GM15510 (cell line): ENCODE data around the gene LTB4R2.

Experiments
- POLR2A ChIP-seq: IDR thresholded peaks from 3 replicates; pipeline ENCODE4 v1.6.1; 2011; ENCODE audit warnings: borderline replicate concordance; ENCODE audit not compliant: insufficient read length; ENCODE audit errors: extremely low read depth

LTB4R2 gene, protein sequence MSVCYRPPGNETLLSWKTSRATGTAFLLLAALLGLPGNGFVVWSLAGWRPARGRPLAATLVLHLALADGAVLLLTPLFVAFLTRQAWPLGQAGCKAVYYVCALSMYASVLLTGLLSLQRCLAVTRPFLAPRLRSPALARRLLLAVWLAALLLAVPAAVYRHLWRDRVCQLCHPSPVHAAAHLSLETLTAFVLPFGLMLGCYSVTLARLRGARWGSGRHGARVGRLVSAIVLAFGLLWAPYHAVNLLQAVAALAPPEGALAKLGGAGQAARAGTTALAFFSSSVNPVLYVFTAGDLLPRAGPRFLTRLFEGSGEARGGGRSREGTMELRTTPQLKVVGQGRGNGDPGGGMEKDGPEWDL

DNA sequence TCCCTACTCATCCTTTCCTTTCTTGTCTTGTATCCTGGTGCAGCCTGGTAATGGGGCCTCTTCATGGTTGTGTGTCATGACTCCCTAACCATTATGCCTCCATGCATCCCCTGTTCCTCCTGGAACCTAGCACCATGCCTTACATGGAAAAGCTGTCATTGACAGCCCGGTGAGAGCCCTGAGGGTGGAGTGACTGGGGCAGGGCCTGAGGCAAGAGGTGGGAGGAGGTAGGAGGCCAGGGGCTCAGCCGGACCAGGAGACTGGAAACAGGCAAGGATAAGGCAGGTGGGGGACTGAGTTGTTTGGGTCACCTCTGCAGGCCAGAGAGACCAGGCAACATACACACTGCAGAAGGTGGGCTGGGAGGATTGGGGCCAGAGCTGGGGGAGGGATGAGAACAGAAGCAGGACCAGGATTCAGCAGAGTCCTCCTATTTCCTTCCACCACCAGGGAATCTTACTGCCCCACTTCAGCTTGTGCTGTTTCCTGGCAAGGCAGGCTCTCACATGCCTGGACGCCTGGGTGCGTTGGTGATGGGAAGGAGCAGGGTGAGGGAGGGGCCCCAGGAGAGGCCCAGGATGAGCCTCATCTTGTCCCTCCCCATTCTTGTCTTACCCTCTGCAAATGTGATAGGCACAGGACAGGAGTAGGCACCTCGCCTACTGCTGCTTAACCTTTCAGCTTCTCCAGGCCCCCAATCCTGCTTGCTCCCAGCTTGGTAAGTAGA, at the start of gene LTB4R2:
Gene LTB4R2 (plus strand): TSS at position 603 of the 727 bp plus-strand sequence. CDS start 525 bp downstream, outside the sequence.
- no peak for TF ChIP-seq POLR2A

DNA sequence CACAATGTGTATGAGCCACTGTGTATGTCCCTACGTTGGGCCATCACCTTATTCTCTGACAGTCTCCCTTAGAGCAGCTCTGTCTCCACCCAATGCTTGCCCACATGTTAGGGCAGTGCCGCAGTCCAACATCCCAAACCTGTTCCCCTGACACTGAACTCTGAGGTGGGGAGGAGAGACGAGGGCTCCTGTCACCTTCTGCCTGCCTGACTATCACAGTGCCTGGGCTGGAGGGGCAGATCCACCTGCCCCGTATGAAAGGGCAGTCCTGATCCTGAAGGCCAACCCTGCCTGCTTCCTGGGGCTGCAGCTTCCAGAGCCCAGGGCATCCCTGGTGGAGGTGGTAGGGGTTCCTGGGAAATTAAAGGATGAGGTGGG, 49.2 kb upstream of the LTB4R2 start:
- TF ChIP-seq POLR2A: no peak

DNA sequence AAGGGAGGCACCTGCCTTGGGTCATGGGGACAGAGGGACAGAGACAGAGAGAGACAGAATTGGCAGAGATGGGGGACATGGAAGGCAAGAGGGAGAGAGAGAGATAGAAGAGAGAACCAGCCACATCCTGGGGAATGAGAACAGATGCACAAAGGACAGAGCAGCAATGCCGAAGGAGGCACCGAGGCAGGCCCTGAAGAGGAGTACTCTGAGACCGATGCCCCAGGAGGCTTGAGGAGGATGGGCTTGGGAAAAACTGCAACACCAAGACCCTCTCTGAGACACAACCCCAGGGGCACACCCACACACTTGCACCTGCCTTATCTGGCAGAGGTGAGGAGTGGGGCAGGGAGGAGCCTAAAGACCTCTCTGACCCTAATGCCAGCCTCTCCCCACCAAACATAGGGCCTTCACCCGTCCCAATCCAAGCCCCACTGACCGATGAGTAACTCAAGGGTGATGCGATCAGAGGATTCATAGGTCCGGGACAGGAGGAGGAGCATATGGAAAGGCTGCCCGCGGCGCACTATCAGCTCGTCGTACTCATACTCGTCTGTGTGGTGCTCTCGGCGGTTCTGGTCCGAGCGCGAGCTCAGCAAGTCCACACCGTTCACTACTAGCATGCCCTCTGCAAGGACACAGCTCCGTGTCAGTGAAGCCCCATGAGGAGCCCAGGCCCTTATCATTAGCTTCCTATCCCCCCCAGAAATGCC, 48.5 kb upstream of the LTB4R2 start:
- TF ChIP-seq POLR2A: no peak

DNA sequence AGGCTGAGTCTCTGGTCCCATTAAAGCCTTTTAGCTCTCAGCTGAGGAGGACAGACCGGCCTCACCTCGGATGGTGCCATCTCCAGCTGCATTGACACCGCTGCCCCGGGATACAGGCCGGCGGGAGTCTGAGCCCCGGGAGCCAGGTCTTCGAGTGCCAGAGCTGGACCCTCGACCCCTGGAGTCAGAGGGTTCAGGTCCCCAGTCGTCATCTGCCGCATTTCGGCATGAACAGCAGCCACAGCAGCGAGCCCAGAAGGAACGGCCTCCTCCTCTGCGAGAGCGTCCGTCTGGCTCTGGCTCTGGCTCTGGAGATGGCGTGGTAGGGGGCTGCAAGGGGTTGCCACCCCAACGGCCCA, 48.0 kb upstream of the LTB4R2 start:
- TF ChIP-seq POLR2A: no peak

DNA sequence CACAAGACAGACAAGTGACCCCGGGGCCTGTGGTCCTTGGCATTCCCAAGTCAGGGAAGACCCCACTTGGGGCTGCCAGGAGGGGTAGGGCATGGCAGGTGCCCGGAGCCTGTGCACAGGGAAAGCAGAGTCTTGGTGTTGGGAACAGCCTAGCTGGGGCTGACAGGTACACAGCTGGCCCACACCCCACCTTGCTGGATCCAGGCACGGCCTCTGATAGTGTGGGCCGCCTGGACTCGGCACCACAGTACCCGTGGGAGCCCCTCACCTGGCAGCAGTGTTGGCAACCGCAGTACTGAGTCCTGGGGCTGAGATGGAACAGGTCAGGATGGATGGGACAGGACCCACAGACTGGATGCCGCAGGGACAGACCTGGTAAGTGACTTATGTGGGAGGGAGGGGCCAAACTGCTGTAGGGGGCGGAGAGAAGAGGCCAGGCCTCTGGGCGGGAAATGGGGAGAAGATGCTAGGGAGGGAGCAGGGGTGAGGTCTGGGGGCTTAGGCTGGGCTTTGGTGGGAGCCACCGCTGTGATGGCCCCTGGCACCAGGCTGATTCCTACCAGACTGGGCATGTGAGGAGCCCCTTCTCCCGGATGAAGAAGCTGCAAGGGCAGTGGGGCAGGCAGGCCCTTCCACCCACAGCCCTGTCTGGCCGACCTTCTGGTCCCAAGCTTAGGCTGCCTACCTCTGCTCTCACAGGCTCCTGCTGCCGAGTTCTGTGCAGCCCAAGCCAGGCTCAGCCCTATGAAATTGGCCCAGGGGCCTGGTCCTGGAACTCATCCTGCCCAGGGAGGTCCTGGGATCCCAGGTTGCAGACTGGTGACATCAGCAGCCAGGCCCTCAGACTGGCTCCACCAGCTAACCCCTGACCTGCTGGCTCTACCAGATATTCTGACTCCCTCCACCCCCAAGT, 46.9 kb upstream of the LTB4R2 start, which contains the start of gene TGM1:
Gene TGM1 (minus strand): TSS at position 357 of the 913 bp plus-strand sequence. CDS start 825 bp downstream, outside the sequence.
- TF ChIP-seq POLR2A: no peak

DNA sequence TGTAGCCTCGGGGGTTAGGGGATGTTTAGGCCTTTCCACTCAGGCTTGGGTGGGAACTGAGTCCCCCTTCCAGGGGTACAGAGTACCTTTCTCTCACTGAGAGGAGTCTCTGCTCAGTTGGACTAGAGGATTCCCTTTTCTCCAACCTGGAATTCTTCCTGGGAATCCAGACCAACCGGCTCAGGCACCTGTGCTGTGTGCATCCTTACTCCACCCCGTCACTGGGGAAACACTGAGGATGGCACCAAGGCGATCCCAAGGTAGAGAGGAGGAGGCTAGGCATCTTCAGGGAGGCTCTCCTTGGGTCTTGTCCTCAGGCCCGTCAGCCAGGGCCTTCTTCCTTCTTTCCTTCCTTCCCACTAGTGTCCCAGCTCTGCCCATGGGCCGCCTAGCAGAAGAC, 46.1 kb upstream of the LTB4R2 start:
- no peak for TF ChIP-seq POLR2A

DNA sequence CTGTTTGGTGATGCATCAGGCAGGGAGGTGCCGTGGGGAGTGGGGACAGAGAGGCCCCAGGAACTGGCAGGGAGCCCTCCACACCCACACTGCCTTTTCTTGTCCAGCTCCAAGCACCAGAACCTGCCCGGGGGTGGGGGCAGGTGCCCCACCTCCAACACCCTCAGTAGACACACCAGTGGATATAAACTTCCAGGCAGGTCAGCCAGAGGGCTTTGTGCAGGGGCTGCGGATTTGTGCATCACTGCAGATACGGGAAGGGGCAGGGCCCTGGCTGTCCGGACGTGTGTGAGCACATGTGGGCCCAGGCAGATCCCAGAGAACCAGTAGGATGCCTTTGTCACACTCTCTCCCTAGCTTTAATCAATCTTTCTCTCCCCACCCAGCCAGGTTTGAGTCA, 45.6 kb upstream of the LTB4R2 start:
- no peak for TF ChIP-seq POLR2A

DNA sequence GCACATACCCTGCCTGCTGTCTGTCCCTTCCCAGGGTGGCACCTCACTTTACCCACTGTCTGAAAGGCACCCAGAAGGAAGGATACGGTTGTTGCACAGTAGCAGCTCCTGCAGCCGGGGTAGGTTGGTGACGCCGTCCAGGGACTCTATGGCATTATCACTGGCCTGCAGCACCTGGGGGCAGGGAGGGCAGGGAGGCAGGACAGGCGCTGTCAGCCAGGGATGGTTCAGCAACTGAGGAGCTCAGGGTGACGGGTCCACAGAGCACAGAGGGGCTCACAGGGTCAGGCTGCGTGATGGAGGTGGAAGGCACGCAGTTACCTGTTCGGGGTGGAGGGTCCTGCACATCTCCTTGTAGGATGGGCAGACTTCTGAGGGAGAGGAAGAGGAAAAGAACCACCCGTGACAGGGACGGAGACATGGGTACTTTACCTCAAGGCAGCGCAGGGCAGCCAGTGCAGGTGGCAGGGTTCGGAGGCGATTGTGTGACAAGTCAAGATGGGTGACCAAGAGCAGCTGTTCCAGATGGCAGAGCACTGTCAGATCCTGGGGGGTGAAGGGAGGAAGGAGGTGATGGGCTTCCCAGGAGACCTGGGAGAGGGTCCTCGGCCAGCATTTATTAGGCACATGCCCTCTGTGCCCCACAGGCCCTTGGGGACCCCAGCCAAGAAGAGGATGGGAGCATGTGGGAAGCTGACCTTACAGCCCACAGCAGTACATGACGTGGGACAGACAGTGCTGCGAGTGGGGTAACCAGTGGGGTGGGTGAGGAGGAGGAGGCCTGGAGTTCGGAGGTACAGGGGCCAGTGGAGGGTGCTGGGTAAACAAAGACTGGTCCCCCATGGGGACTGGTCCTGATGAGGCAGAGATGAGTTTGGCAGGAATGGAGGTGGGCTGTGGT, 43.3 kb upstream of the LTB4R2 start:
- no peak for TF ChIP-seq POLR2A

DNA sequence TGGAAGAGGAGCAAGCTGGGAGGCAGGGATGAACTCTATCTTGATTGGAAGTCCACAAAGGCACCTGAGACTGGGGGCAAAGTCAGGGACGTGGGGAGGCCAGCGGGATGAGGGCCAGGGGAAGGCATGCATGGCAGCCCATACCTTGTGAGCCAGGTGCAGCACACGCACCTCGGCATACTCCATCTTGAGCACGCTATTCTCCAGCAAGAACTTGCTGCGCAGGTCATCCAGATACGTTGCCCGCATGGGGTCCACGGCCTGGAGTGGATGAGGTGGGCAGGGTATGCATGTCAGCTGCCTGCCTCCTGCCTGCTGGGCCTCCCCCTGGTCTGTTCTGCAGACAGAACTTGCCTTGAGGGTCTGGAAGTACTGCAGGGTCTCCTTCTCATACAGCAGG, 42.4 kb upstream of the LTB4R2 start:
- TF ChIP-seq POLR2A: no peak

DNA sequence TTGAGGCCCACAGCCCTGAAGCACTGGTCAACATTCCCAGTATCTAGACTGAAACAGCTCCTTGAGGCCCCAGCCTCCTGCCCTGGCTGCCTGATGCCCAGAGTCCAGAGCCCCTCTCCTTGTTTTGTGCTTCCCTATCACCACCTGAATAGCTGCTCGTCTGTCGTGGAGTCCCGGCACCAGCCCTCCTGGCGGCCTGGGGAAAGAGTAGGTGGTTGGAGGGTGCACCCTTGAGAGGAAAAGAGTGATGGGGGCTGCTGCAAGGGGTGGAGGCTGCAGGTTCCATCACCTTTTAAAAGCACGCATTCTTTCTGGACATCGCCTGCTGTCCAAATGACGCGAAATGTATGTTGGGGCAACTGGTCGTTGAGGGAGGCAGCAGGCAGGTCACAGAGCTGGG, 41.7 kb upstream of the LTB4R2 start:
- TF ChIP-seq POLR2A: no peak

DNA sequence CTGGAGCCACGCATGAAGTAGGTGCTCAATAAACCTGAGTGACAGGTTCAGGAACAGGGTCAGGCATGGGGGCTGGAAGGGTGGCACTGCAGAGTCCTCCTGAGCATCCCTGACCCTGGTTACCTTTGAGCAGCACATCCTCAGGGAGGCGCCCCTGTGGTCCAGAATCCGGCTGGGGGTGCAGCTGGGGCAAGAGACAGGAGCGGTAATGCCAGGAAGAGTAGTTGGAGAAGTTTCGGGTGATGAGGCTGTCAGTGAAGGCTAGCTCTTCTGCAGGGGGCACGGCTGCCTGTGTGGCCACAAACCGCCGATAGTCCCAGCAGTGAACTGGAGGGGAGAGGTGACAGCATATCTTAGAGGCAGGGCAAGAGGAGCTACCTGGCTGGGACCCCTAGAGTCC, 40.6 kb upstream of the LTB4R2 start:
- no peak for TF ChIP-seq POLR2A

DNA sequence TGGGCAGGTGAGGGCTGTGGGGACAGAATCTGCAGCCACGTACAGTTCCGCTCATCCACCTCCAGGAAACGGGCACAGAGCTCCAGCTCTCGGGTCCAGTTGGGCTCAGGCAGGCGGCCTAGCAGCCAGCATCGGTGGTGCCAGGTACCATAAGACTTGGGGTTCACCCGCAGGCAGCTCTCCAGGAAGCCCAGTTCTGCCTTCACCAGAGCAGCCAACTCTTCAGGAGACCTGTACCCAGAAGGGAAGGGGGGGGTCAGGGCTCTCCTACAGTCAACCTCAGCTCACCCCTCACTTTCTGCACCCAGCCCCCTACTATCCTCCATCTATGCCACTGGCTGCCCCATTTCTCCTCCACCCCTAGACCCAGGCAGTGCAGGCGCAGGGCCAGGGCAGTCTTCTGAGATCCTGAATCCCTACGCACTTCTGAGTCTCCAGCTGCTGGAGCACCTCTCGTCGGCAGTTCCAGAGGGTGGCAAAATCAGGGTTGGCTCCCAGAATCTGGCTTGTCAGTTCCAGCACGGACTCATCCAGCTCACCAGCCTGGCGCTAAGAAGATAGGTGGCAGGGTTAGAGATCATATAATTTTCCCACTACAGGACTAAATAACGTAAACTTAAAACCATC, 39.9 kb upstream of the LTB4R2 start:
- TF ChIP-seq POLR2A: no peak

DNA sequence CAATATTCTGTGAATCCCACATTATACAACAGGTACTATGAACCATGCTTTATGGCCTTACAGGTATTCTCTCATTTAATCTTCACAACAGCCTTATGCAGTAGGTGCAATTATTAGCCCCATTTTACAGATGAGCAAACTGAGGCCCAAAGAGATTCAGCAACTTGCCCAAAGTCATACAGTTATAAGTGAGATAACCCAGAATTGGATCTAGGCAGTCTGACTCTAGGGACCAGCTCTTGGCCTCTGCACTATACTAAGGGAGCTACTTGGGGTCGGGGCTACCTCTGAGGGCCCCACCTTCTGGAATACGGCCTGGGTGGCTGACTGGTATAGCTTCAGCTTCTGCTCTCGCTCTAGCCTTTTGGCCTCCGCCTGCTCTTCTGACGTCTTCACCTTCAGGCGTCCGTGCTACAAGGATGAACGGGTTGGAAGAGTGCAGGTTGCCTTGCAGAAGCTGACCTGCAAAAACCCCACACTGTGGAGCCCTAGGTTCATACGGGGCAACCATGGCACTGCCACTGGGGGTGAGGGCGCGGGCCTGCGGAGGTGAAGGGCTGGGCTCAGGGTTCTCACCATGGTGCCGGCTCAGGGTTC, 39.3 kb upstream of the LTB4R2 start:
- no peak for TF ChIP-seq POLR2A
